Activated CD4-positive, alpha-beta T cell treated with anti-CD3 and anti-CD28 coated beads, Interleukin-2, amount 50 U/mL, for 48 hours (primary cell): Measurements from ENCODE around the gene PABPN1.

Source experiments
- DNase-seq, 2 experiments: peaks; one replicate each; pipeline ENCODE4 v3.0.0-alpha.2; 2020

PABPN1 gene

GRCh38 chr14:23327947-23328744 lies 6.9 kb downstream of the PABPN1 start:
- peak; percentile 69 to 74 for DNase-seq

GRCh38 chr14:23335623-23336022 lies 14.4 kb downstream of the PABPN1 start:
- DNase-seq, result no peak

- no peak for DNase-seq
Observed at GRCh38 chr14:23339506-23340268, 18.4 kb downstream of the PABPN1 start.

DNA sequence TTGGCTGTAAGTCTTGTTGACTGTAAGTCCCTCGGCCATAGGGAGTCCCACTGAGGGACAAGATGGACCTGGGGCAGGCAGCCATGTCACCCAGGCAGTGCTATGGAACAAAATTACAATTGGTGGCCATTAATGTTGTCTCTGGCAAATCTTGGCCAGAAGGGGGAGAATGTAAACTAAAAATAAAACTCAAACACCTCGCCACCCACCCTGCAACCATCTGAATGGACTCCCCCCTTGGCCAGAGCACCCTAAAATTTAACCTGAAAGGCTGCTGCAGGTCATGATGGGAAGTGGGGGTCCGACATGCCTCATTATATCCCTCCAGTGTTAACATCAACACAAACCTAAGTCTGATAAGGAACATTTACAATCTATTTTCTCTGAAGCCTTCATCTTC lies 23.2 kb downstream of the PABPN1 start:
- DNase-seq, result no peak

GRCh38 chr14:23345987-23346692 lies 24.9 kb downstream of the PABPN1 start:
- no peak for DNase-seq

GRCh38 chr14:23346693-23347405 lies 25.6 kb downstream of the PABPN1 start:
- DNase-seq, result no peak

DNA sequence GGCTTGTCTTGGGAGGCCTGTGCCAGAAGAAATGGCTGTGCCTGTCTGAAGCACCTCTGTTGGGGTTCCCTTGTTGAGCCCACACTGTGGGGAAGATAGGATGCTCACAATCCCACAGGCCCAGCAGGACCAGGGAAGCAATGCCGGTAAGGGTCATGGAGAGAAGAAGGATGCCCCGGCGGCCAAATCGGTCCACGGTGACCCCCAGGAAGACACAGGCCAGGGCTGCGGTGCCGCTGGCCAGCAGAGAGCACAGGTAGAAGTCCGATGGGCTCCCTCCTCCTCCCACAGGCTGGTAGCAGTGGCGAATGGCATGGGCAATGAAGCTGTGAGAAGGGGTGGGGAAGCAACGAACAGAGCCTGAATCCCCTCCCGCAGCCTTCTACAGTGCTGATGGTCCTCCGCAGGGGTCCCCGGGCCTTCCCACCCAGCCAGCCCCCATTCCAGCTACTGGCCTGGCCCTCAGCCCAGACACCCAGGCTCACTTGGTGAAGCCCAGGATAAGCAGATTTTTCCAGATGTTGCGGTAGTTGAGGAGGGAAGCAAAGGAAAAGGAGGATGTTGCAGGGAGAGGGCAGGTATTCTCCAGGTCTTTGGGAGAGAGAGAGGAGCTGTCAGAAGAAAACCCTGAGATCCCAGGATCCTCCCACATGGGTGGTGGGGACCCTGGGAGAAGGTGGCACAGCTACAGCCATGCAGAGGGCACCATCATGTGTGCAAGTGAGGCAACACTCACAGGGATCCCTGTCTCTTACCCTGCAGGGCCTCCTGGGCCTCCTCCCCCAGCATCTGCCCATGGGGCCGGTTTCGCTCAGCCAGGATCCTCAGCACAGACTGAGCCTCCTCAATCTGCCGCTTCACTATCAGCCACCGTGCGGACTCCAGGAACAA lies 26.4 kb downstream of the PABPN1 start:
- DNase-seq, result no peak

- no peak for DNase-seq
Observed at GRCh38 chr14:23348297-23348655, 27.0 kb downstream of the PABPN1 start.

GRCh38 chr14:23349156-23349845 lies 28.0 kb downstream of the PABPN1 start:
- no peak for DNase-seq

DNA sequence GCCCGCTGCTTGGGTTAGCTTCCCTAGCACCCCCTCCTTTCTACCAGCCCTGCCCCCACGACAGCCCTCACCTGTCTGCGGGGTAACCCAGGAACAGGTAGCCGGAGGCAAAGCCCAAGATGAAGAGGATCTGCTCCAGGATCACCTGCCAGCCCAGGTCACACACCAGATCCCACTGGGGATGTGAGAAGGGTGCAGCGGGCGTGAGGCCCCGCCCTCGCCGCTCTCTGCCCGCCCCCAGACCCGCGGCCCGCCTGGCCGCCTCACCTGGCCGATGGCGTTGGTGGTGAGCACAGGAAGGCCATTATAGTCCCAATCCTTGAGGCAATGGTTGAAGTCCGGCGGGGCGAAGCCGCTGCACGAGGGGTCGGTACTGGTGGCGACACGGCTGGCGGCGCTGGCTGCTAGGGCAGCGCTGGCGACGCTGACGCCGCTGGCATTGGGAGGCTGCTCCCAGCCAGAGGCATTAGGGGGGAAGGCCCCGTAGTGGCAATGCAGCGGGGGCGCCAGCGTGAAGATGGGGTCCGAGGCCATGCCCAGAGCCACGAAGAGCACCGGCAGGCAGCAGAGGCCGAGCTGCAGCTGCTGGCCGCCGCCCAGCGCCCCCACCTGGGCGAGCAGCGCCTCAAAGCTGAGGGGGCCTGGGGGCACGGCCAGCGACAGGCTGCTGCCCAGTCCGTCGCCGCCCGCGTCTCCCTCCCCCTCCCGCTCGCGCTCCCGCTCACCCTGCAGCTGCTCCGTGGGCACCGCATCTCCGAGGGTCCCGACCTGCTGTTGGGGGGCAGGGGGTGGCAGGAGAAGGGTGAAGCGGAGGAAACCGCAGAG lies 30.6 kb downstream of the PABPN1 start:
- no peak for DNase-seq

DNA sequence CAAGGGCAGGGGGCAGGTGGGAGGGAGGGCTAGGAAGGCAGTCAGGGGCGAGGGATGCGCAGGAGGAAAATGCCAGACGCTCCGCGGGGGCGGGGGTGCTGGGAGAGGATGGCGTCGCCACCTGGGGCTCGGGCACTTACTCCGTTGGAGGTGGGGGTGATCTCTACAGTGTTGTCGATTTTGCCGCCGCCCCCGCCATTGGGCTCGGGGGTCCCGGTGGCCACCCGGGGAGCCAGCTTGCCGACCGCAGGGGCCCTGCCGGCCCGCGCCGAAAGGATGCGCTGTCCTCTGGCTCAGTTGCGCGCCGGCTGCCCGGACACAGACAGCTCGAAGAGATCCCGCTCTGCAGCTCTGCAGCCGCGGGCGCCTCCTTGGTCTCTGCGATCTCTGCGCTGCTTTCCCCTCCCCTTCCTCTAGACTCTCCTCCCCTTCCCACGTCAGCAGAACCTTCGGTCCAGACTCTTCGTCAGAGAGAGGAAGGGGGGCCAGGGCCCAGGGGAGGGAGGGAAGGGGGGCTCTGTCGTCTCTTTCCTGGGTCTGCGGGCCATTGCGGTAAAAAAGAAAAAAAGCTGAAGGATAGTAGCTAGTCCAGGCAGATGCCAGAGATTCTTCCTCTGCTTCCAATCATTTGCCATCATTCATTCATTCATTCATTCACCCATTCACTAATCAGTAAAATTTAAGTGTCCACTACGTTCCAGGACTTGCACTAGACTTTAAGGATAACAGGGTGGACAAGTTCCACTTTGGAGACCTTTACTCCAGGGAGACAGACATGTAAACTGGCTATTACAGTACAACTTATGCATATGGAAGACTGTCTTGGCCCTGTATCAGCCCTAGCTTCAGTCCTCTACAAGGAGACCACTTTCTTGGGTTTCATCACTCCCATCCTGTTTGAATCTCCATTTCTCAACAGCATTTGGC lies 31.5 kb downstream of the PABPN1 start, which contains the start of gene SLC22A17:
SLC22A17 (minus strand) TSS at position 382 of the 927 bp plus-strand sequence.
- DNase-seq, result peak; percentile 57 to 65

DNA sequence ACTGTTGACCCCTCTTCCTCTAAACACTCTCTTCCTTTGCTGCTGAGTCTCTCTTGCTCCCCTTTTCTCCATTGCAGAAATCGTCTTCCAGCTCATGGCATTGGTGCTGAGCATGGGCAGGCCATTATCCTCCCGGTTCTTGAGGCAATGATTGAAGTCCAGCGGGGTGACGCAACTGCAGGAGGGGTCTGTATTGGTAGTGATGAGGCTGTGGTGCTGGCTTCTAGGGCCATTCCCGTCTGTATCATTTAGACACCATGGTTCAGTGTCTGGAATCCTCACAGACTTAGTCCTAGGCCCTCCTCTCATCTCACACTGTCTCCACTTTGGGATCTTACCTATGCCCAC lies 32.1 kb downstream of the PABPN1 start:
- DNase-seq, result no peak

GRCh38 chr14:23354990-23355389 lies 33.7 kb downstream of the PABPN1 start:
- DNase-seq, result no peak

- DNase-seq, result no peak
Observed at GRCh38 chr14:23355871-23356435, 34.7 kb downstream of the PABPN1 start.

- DNase-seq, result no peak
Observed at GRCh38 chr14:23356662-23357061, 35.4 kb downstream of the PABPN1 start.

- no peak for DNase-seq
Observed at GRCh38 chr14:23357261-23357660, 36.0 kb downstream of the PABPN1 start.

- DNase-seq, result no peak
Observed at GRCh38 chr14:23358042-23358441, 36.8 kb downstream of the PABPN1 start.

GRCh38 chr14:23358553-23359166 lies 37.4 kb downstream of the PABPN1 start:
- DNase-seq, result no peak
